ENCODE results near the gene ABI3BP.

Gene ABI3BP

GRCh38 chr3:100941451-100941850 lies 51.8 kb downstream of the ABI3BP start:
- no peak for DNase-seq (ENCODE audit: low read depth in 2 of 2)

DNA sequence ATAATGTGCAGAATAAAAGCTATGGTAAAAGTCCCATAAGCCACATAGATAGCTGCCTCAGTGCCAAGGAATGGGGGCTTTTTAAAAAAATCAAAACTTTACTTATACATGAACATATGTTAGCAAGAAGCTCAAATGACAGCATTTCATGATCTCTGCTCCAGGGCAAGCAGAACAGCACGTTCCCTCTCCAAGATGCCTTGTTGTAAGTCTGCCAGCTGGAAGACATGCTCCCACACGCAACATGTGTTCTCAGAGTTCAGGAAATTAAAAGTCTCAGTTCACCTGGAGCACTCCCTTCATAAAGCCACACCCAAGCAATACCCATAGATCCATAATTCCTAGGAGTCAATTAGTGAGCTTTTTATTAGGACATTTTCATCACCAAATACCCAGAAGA lies 52.2 kb downstream of the ABI3BP start:
- DNase-seq (ENCODE audit: low read depth in 2 of 2): no peak

- no peak for DNase-seq (ENCODE audit: low read depth in 2 of 2)
Observed at GRCh38 chr3:100936931-100937330, 56.3 kb downstream of the ABI3BP start.

GRCh38 chr3:100932491-100932890 lies 60.7 kb downstream of the ABI3BP start:
- DNase-seq (ENCODE audit: low read depth in 2 of 2): no peak

- no peak for DNase-seq (ENCODE audit: low read depth in 2 of 2)
Observed at GRCh38 chr3:100928638-100929428, 64.4 kb downstream of the ABI3BP start.

GRCh38 chr3:100927775-100928174 lies 65.4 kb downstream of the ABI3BP start:
- no peak for DNase-seq (ENCODE audit: low read depth in 2 of 2)

DNA sequence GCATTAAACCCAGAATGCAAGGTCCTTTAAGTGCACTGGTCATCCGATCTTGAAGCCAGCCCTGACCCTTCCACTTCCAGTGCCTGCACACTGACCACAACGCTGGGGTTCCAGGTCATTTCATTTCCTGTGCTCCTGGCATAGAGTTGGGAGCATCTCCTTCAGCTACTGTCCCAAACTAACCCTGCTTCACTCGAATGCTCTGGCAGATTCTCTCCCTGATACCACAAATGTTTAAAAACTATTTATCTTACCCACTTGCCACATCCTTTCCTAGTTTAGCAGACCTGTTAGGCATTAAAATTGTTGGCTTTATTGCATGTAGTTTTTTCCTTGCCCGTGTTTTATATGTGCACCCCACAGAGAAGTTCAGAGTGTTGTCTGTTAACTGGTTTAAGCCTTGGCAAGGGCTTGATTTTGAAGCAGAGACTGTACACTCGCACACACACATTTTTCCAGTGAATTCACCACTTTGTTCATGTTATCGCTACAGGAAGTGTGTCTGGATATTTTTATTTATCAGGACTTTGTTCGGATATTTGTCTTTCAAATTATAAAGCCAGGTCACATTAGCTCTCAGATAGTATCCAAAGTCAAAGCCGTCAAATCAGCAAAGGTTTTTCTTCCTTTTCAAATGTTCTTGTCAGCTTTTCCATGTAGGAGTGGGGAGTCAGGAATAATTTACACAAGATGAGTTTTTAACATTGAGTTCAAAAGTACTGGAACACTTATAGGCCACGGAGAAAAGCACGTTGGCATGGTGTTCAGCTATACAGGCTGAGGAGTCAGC lies 77.3 kb downstream of the ABI3BP start:
- DNase-seq (ENCODE audit: low read depth in 2 of 2): no peak

- DNase-seq (ENCODE audit: low read depth in 2 of 2): no peak
Observed at GRCh38 chr3:100913870-100914648, 79.2 kb downstream of the ABI3BP start.

DNA sequence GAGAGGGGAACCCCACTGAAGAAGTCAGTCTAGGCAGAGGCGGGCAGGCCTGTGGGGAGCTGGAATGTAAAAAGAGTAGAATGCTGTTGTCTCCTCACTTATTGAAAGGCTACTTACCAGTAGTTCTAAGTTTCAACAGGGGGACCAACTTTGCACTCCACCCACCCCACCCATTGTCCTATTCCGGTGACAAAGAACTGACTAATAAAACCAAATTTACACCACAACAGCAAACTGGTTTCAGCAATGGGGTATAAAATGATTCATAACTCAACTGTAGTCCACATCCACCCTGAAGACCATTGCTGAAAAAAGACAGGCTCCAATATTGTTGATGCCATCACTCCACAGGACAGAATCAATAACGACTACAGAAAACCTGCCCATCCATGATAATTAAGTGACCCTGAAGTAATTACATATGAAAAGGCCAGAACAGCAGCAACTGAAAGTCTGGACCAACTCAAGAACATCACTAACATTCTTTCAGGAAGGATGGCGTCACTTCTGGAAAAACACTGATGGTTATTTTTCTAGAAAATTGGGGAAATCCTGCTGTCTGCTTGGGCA lies 80.2 kb downstream of the ABI3BP start:
- DNase-seq (ENCODE audit: low read depth in 2 of 2): no peak

GRCh38 chr3:100912571-100912970 lies 80.7 kb downstream of the ABI3BP start:
- DNase-seq (ENCODE audit: low read depth in 2 of 2): no peak

GRCh38 chr3:100911956-100912355 lies 81.3 kb downstream of the ABI3BP start:
- no peak for DNase-seq (ENCODE audit: low read depth in 2 of 2)

DNA sequence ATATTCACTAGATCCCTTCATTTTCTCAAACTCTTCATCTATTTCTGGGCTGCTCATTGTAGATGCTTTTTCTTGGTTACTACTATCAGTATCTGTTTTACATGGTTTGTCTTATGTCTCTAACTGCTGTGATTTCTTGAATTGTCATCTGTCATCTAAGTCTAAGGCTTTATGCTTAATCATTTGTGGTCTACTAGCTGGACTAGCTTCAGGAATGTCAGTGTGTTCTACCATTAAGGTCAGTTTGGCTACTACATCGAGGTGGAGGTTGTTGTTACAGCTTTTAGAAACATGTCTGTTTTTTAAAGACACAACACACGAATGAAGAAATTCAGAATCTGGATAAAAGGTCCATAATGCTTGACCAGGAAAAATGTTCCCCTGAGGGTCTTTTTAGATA lies 82.2 kb downstream of the ABI3BP start:
- no peak for DNase-seq (ENCODE audit: low read depth in 2 of 2)

DNA sequence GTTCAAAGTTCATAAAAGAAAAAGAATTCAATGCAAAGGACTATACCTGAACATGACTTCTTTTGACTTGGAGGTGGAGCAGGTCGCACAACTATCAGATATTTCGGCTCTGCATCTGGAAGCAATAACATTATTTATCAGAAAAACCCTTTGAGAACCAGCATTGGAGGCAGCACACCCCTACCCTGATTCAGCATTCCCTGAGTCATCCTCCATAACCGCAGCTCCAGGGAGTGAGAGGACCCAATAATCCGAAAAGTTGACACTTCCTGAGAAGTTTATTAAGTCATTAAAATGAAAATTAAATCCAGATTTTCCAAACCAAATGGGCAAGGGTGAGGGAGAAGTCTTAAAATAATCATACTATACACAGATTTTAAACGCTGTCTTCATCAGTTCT lies 90.6 kb downstream of the ABI3BP start:
- no peak for DNase-seq (ENCODE audit: low read depth in 2 of 2)

- DNase-seq (ENCODE audit: low read depth in 2 of 2): no peak
Observed at GRCh38 chr3:100900671-100901335, 92.4 kb downstream of the ABI3BP start.

GRCh38 chr3:100899440-100900091 lies 93.7 kb downstream of the ABI3BP start:
- no peak for DNase-seq (ENCODE audit: low read depth in 2 of 2)

DNA sequence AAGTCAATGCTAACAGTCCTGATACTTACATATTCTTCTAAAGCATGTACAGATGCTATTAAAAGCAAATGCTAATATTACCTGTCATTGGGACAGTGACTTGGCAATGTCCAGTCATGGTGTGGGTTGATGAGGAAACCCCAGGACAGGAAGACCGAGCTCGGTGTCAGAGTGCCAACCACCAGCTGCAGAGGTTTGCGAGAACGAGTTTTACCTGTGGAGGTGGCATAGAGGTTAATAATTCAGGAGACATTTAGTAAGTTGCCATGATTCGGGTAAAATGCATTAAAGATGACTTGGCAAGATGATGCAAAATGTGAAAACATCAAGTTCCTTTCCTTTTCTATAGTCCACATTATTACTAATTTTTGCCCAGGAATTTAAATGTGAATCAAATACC lies 94.5 kb downstream of the ABI3BP start:
- DNase-seq (ENCODE audit: low read depth in 2 of 2): no peak

DNA sequence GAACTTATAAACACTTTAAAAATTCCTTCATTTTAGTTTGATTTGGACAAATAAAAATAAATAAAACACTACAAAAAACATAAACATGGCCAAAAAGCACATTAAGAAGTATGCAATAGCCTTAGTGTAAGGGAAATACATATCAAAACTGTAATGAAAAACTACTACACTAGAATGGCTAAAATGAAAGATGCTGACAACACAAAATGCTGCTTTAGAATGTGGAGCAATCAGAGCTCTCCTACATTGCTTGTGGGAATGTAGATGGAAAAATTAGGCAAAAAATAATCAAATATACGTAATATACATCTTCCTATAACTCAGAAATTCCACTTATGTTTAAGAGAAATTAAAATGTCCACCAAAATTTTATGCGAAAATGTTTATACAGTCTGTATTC lies 96.2 kb downstream of the ABI3BP start:
- no peak for DNase-seq (ENCODE audit: low read depth in 2 of 2)

DNA sequence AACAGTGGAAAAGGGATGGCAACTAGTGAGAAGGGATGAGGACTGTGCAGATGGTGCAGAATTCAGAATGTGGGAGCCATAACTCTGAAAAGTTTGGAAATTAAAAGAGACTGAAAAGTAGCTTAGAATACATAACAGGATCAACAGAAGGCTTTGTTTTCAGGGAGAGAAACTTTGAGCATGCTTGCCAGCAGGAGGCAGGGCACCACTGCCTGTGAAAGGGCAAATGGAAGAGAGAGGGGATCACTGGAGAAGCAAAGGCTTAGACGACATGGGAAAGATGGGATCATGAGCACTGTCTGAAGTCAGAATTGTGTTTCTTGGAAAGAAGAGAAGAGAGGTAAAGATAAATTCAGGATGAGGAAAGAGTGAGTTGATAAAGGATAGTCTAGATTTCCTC lies 99.6 kb downstream of the ABI3BP start:
- DNase-seq (ENCODE audit: low read depth in 2 of 2): no peak

DNA sequence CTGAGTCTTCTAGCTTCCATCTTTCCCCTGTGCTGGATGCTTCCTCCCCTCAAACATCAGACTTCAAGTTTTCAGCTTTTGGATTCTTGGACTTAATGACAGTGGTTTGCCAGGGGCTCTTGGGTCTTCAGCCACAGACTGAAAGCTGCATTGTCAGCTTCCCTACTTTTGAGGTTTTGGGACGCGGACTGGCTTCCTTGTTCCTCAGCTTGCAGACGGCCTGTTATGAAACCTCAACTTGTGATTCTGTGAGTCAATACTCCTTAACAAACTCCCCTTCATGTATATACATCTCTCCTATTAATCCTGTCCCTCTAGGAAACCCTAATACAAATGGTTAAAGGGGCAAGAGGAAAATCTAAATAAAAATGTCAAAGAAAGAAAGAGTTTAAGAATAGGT lies 100.1 kb downstream of the ABI3BP start:
- DNase-seq (ENCODE audit: low read depth in 2 of 2): no peak

DNA sequence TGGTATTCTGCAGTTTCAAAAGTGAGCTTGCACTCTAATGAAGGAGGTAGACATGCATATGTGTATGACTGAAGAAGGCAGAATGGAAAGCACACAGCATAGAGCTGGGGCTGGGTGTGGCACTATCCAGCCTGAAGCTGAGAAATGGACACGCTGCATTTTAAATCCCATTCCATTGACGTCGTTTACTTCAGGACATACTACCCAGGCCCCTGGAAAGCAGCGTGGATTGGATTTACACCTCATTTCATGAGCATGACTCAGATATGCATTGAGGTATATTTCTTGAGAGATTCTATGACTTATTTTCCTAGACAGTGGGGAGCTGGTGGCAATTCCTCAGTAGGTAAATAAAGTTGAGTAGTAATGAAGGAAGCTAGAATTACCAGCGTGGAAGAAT lies 101.4 kb downstream of the ABI3BP start:
- no peak for DNase-seq (ENCODE audit: low read depth in 2 of 2)

GRCh38 chr3:100891033-100891432 lies 102.2 kb downstream of the ABI3BP start:
- no peak for DNase-seq (ENCODE audit: low read depth in 2 of 2)
